Measurements from ENCODE around the gene GTF2H4.

Gene GTF2H4

DNA sequence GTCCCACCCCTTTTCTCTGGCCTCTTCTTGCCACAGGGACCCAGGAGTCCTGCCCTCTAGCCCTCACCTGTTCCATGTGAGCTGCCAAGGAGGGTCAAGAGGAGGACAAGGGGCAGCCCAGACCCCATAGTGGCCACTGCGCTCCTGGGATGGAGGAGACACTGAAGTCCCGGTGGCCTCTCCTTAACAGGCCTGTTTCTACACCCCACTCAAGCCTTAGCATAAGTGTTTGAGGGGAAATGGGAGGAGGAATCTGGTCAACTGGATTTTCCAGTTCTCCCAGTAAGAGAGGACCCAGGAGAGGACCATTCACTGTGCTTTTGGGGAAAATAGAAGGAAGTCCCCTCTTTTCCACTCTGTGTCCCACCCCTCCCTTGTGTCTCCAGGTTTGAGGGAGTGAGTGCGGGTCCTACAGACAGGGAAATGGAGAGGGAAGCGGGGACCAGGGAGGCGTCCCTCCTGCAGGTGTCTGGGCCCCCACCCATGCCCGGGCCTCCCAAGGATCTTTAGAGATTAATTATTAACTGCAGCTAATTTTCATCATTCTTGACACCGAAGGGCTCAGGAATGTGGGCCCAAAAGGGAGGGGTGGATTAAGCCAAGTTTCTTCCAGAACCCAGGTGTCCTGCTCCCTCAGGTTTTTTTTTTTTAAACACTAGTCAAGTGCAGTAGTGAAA, 24.1 kb downstream of the GTF2H4 start, which contains the start of gene SFTA2:
SFTA2 (minus strand) TSS at position 202 of the 677 bp plus-strand sequence; CDS start at position 128, 74 bp downstream.
- peaks cover 4% of the 10 kb centered on the region; the same call in 1 of the 2 replicates for H3K36me3 ChIP-seq (replicated peaks)
- no peaks in the 10 kb centered on the region for H3K4me1 ChIP-seq
- no peaks in the 10 kb centered on the region for H3K27me3 ChIP-seq (ENCODE audit: low read depth)
- no peaks in the 10 kb centered on the region for H3K9me3 ChIP-seq
- in situ Hi-C loops (cut with MboI; ENCODE audit: low sequenced_read_pairs) = no loop called here
- no peak within 1 kb of the TSS for H3K4me3 ChIP-seq
- DNase-seq (ENCODE audit: low spot score in 2 of 2) = no peak

DNA sequence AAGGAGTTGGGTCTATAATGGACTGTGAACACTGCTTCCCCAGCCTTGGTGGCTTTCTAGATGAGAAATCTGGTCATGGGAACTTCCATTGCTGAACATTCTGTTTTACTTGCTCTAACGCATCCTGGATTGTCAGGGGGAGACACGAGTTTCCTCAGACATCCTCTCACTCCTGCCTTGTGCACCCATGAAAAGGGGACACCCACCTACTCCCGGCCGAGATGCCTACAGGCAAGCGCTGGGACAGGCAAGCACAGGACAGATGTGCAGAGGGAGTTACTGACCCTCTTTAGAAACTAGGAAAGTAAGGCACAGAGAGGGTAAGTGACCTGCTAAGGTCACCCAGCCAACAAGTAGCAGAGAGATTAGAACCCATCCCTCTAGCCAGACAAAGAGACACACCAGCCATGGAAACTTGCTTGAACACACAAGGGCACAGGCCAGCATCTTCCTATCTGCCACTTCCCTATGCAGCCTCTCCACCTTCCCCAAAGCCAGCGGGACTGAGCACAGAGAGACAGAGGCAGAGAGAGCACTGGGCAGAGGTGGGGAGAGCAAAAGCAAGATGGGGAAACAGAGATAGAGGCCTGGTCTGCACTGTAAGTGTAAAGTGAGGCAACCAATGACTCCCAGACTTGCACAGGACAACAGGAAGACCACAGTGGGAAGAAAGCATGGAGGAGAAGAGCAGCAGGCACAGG, 24.8 kb downstream of the GTF2H4 start:
- Histone ChIP-seq H3K4me3 (no peak overlapping the region), H3K9me3 (no peaks in the 10 kb centered on the region), H3K27me3 (ENCODE audit: low read depth) (no peaks in the 10 kb centered on the region), H3K4me1 (no peaks in the 10 kb centered on the region), H3K36me3 (replicated peaks) (peaks cover 4% of the 10 kb centered on the region; the same call in 1 of the 2 replicates)
- no peak for DNase-seq (ENCODE audit: low spot score in 2 of 2)
- in situ Hi-C loops (cut with MboI; ENCODE audit: low sequenced_read_pairs) = no loop called here

DNA sequence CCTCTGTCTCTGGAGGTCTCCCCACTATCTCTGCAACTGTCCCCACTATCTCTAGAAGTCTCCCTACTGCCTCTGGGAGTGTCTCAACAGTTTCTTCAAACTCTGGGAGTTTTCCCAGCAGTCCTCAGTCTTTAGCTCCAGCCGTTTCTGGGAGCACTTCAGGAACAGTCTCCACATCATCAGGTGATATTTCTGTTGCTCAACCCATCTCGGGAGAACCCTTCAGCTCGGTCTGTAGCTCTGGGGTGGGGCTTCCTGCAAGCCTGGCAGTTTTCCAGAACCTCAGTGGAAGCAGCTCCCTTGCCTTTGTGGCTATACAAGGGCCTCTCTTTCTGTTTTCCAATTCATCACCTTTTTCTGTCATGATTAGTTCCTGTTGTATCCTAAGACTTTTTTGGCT, 27.0 kb downstream of the GTF2H4 start:
- H3K4me3 ChIP-seq = no peak overlapping the region
- H3K36me3 ChIP-seq (replicated peaks) = no peaks in the 10 kb centered on the region
- DNase-seq (ENCODE audit: low spot score in 2 of 2) = no peak
- H3K27me3 ChIP-seq (ENCODE audit: low read depth) = no peaks in the 10 kb centered on the region
- no peaks in the 10 kb centered on the region for H3K4me1 ChIP-seq
- H3K9me3 ChIP-seq = no peaks in the 10 kb centered on the region
- in situ Hi-C loops (cut with MboI; ENCODE audit: low sequenced_read_pairs) = no loop called here

DNA sequence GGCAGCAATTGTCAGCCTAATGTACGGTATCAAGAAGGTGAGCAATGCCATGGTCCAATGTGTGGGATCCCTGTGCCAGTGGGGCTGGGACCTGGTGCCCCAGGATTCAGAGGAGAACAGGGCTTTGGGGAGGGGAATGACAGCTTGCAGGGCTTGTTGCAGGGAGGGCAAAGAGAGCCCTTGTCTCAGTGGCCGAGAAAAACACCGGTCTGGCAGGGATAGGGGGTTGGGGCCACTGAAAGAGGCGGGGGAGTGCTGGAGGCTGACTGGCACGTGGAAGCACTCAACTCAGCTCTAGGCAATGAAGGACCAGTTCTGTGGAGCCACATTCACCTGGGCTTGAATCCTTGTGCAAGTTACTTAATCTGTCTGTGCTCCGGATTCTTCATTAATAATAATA, 29.3 kb downstream of the GTF2H4 start:
- H3K4me1 ChIP-seq = peaks cover under 1% of the 10 kb centered on the region
- no peaks in the 10 kb centered on the region for H3K9me3 ChIP-seq
- no peak for DNase-seq (ENCODE audit: low spot score in 2 of 2)
- no peak overlapping the region for H3K4me3 ChIP-seq
- no peaks in the 10 kb centered on the region for H3K27me3 ChIP-seq (ENCODE audit: low read depth)
- H3K36me3 ChIP-seq (replicated peaks) = no peaks in the 10 kb centered on the region
- in situ Hi-C loops (cut with MboI; ENCODE audit: low sequenced_read_pairs) = no loop called here

DNA sequence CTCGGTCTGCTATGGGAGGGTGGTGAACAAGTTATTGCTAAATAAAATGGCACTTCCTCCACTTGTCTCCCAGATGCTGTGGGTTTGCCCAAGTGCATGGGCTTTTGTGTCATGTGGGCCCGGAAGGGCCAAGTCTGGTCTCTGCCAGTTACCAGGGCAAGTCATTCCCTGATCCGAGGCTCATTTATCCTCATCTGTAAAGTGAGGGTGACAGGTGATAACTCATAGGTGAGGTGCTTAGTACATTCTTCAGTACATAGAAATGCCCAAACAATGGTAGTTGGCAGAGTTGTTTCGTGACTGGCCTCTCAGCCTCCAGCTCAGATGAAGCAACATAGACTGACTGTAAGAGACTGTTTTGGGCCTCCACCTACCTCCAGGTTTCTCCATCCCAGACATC, 30.7 kb downstream of the GTF2H4 start:
- Histone ChIP-seq H3K4me3 (no peak overlapping the region), H3K27me3 (ENCODE audit: low read depth) (no peaks in the 10 kb centered on the region), H3K4me1 (peaks cover 7% of the 10 kb centered on the region), H3K36me3 (replicated peaks) (no peaks in the 10 kb centered on the region), H3K9me3 (no peaks in the 10 kb centered on the region)
- in situ Hi-C loops (cut with MboI; ENCODE audit: low sequenced_read_pairs) = no loop called here
- DNase-seq (ENCODE audit: low spot score in 2 of 2) = no peak

DNA sequence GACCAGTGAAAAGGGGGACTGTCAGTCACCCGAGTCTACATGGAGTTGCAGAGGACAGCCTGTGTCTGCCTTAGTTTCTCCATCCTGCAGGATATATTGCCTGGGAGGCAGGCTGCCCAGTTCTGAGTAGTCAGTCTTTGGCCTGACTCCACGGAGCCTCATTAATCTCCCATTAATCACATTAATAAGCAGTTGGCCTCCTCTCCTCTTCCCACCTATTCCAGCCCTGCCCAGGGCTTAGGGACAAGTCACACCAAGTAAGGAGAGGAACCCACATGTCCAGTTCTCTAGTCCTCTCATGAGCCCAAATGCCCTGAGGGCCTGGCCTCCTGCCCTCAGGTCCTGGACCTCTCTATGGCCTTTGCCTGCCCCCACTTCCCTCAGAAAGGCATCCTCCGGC, 31.5 kb downstream of the GTF2H4 start:
- H3K4me1 ChIP-seq = peaks cover 7% of the 10 kb centered on the region
- no peaks in the 10 kb centered on the region for H3K36me3 ChIP-seq (replicated peaks)
- no peak overlapping the region for H3K4me3 ChIP-seq
- H3K27me3 ChIP-seq (ENCODE audit: low read depth) = no peaks in the 10 kb centered on the region
- in situ Hi-C loops (cut with MboI; ENCODE audit: low sequenced_read_pairs) = no loop called here
- no peaks in the 10 kb centered on the region for H3K9me3 ChIP-seq
- DNase-seq (ENCODE audit: low spot score in 2 of 2) = no peak

DNA sequence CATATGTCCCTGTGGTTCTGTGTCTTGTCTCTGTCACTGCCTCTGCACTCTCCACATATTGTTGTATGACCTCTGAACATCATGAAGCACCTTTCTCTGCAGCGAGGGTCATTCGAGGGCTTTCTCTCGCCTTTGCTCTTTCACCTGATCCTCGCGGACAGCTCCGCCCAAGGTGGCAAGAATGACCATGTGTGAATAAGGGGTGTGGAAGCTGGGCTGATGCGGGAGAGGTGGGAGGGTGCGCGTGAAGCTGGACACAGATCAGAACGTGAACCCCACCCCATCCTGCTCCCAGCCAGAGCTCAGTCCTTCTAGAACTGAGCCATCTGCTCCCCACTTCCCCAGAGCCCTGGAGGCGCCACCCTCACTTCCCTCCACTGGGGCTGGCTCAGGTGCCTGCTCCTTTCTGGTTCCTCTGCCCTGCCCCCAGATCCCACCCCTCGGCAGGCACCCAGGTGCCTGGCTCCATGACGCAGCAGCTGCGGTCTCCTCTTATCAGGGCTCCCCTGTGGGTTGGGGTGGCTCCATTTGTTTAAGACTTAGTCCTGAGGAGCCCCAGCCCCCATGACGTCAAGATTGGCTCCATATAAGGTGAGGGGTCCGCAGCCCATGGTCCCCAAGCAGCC, 32.5 kb downstream of the GTF2H4 start, which contains the start of gene MUCL3:
MUCL3 (plus strand) TSS at position 613 of the 626 bp plus-strand sequence. CDS start 27 bp downstream, outside the sequence.
- in situ Hi-C loops (cut with MboI; ENCODE audit: low sequenced_read_pairs) = no loop called here
- peaks cover 7% of the 10 kb centered on the region for H3K4me1 ChIP-seq
- no peaks in the 10 kb centered on the region for H3K9me3 ChIP-seq
- H3K36me3 ChIP-seq (replicated peaks) = no peaks in the 10 kb centered on the region
- no peaks in the 10 kb centered on the region for H3K27me3 ChIP-seq (ENCODE audit: low read depth)
- DNase-seq (ENCODE audit: low spot score in 2 of 2) = no peak
- H3K4me3 ChIP-seq = no peak within 1 kb of the TSS

DNA sequence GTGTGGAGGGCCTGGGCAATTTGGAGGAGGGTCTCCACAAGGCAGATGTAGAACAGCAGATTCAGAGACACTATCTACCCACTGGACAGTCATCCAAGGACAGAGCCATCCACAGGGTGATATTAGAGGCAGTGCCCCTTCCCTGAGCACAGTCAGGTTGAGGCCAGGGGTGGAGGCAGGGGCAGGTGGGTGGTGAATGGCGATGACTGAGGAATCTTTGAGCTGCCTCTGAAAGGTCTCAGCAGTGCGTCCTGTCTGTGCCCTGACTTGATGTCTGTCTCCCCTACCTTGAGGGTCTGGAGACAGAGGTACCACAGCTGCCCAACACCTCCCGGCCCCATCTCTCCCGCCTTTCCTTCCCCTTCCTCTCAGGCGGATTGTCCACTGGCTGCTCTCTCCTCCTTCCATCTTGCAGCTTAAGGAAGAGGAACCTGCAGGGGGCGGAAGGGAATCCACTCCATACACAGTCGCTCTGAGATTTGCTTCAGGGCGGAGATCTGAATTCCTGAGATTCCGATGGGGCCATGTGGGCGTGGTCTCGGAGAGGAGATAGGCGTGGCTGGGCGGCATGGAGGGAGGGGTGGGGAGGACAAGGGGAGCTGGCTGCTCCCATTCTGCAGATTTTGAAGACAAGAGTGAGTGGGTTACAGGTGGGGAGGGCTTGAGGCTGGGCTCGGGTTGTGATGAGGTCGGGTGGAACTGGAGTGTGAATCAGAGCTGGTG, 34.5 kb downstream of the GTF2H4 start:
- Histone ChIP-seq H3K4me3 (no peak overlapping the region), H3K36me3 (replicated peaks) (no peaks in the 10 kb centered on the region), H3K9me3 (no peaks in the 10 kb centered on the region), H3K27me3 (ENCODE audit: low read depth) (no peaks in the 10 kb centered on the region; the same call in 1 of the 2 replicates), H3K4me1 (peaks cover 7% of the 10 kb centered on the region)
- peak; percentile 92 to 96 for DNase-seq (ENCODE audit: low spot score in 2 of 2)
- in situ Hi-C loops (cut with MboI; ENCODE audit: low sequenced_read_pairs) = no loop called here

DNA sequence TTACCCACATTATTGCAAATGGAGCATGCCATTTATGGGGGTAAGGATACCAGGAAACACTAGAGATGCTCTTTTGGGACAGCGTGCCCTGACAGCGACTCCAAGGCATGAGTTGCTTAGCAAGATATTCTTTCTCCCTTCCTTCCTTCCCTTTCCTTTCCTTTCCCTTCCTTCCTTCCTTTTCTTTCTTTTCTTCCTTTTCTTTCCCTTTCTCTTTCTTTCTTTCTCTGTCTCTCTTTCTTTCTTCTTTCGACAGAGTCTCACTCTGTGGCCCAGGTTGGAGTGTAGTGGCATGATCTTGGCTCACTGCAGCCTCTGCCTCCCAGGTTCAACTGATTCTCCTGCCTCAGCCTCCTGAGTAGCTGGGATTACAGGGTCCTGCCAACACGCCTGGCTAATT, 36.0 kb downstream of the GTF2H4 start:
- H3K27me3 ChIP-seq (ENCODE audit: low read depth) = no peaks in the 10 kb centered on the region; the same call in 1 of the 2 replicates
- in situ Hi-C loops (cut with MboI; ENCODE audit: low sequenced_read_pairs) = no loop called here
- H3K9me3 ChIP-seq = no peaks in the 10 kb centered on the region
- H3K4me1 ChIP-seq = peaks cover 7% of the 10 kb centered on the region
- H3K4me3 ChIP-seq = no peak overlapping the region
- no peak for DNase-seq (ENCODE audit: low spot score in 2 of 2)
- H3K36me3 ChIP-seq (replicated peaks) = no peaks in the 10 kb centered on the region

DNA sequence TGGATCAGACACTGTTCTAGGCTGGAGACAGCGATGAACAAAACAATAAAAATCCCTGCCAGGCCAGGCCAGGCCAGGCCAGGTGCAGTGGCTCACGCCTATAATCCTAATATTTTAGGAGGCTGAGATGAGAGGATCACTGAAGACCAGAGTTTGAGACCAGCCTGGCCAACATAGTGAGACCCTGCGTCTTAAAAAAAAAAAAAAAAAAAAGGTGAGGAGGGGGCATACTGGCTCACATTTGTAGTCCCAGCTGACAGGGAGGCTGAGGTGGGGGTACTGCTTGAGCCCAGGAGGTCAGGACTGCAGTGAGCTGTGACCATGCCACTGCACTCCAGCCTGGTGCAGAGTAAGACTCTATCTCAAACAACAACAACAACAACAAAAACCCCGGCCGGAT, 37.3 kb downstream of the GTF2H4 start:
- no peak for DNase-seq (ENCODE audit: low spot score in 2 of 2)
- no peaks in the 10 kb centered on the region; the same call in 1 of the 2 replicates for H3K27me3 ChIP-seq (ENCODE audit: low read depth)
- in situ Hi-C loops (cut with MboI; ENCODE audit: low sequenced_read_pairs) = no loop called here
- no peak overlapping the region for H3K4me3 ChIP-seq
- no peaks in the 10 kb centered on the region for H3K9me3 ChIP-seq
- H3K4me1 ChIP-seq = peaks cover 7% of the 10 kb centered on the region
- no peaks in the 10 kb centered on the region for H3K36me3 ChIP-seq (replicated peaks)

DNA sequence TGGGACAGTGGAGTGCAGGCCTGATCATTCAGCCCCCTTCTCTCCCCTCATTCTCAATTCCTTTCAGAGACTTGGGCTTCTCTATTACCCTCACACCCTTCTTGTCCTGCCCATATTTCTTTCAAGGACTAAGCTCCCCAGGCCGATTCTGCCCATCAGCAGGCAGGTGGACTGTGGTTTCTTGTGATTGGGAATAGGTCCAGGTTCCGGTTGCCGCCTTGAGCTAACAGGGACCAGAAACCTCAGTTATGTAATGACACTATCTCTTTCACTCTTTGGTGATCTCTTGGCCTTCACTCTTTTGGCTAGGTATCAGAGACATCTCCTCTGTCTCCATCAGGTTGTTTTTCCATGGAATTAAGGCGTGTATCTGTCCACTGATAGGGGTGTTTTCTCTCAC, 39.2 kb downstream of the GTF2H4 start:
- Histone ChIP-seq H3K4me3 (no peak overlapping the region), H3K4me1 (peaks cover 6% of the 10 kb centered on the region), H3K27me3 (ENCODE audit: low read depth) (no peaks in the 10 kb centered on the region; the same call in 1 of the 2 replicates), H3K9me3 (no peaks in the 10 kb centered on the region), H3K36me3 (replicated peaks) (no peaks in the 10 kb centered on the region)
- in situ Hi-C loops (cut with MboI; ENCODE audit: low sequenced_read_pairs) = no loop called here
- DNase-seq (ENCODE audit: low spot score in 2 of 2) = no peak

DNA sequence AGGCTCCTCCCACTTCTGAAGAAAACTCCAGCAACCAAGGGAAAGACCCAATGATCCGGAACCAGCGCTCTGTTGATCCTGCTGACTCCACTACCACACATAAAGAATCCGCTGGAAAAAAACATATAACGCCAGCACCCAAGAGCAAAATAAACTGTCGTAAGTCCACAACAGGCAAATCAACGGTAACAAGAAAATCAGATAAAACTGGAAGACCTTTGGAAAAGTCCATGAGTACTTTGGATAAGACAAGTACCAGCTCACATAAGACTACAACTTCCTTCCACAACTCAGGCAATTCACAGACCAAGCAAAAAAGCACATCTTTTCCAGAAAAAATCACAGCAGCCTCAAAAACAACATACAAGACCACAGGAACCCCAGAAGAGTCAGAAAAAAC, 40.8 kb downstream of the GTF2H4 start:
- Histone ChIP-seq H3K4me3 (no peak overlapping the region), H3K27me3 (ENCODE audit: low read depth) (no peaks in the 10 kb centered on the region; the same call in 1 of the 2 replicates), H3K4me1 (no peaks in the 10 kb centered on the region), H3K9me3 (no peaks in the 10 kb centered on the region), H3K36me3 (replicated peaks) (no peaks in the 10 kb centered on the region)
- in situ Hi-C loops (cut with MboI; ENCODE audit: low sequenced_read_pairs) = no loop called here
- DNase-seq (ENCODE audit: low spot score in 2 of 2) = no peak

DNA sequence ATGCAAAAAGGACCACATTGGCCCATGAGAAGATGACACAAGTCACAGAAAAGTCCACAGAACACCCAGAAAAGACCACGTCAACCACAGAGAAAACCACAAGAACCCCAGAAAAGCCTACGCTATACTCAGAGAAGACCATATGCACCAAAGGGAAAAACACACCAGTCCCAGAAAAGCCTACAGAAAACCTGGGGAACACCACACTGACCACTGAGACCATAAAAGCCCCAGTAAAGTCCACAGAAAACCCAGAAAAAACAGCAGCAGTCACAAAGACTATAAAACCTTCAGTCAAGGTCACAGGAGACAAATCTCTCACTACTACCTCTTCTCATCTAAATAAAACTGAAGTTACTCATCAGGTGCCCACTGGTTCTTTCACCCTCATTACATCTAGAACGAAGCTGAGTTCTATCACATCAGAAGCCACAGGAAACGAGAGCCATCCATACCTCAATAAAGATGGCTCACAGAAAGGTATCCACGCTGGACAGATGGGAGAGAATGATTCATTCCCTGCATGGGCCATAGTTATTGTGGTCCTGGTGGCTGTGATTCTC, 44.0 kb downstream of the GTF2H4 start:
- Histone ChIP-seq H3K9me3 (no peaks in the 10 kb centered on the region), H3K36me3 (replicated peaks) (no peaks in the 10 kb centered on the region), H3K4me3 (no peak overlapping the region), H3K27me3 (ENCODE audit: low read depth) (no peaks in the 10 kb centered on the region; the same call in 1 of the 2 replicates), H3K4me1 (peaks cover 9% of the 10 kb centered on the region)
- no peak for DNase-seq (ENCODE audit: low spot score in 2 of 2)
- in situ Hi-C loops (cut with MboI; ENCODE audit: low sequenced_read_pairs) = no loop called here

Measured in HAP-1 (cell line).